Measurements from ENCODE around the gene RELB.
A peak's percentile ranks its signal among the peaks of the same experiment; 100 is the strongest.
"Not testable (repeated sequence)": the region's sequence is repeated elsewhere in the genome, so short reads cannot be mapped to it uniquely, and the experiment has no call there.

The RELB gene

GRCh38 chr19:44987148-44987675, 14.1 kb upstream of the RELB start:
- no peak for DNase-seq (ENCODE audit: low spot score)
- FAIRE-seq, result no peak

- no peak for DNase-seq (ENCODE audit: low spot score)
- no peak for FAIRE-seq
Measured at GRCh38 chr19:44988273-44988672, 13.0 kb upstream of the RELB start.

DNA sequence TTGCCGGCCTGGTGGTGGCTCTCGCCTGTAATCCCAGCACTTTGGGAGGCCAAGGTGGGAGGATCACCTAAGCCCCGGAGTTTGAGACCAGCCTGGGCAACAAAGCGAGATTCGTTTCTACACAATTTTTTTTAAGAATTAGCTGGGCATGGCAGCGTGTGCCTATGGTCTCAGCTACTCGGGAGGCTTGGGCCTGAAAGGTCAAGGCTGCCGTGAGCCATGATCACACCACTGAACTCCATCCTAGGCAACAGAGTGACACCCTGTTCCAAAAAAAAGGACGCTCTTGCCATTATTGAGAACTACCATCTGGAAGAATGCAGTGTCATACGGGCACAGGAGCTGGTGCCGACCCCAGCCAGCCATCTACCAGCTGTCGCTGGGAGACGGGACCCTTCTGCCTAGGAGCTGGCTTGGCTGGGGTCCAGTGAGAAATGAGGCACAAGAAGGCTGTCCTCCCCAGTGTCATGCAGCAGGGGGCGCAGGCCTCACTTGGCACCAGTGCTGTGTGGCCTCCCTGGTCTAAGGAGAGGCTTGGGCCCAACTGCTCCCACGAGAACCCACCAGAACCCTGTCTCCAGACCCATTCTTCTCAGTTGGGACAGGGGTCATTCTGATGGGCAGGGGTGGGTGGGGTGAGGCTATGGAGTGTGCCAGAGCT, 12.2 kb upstream of the RELB start:
- peak; percentile 11 for DNase-seq (ENCODE audit: low spot score)
- FAIRE-seq, result no peak

DNA sequence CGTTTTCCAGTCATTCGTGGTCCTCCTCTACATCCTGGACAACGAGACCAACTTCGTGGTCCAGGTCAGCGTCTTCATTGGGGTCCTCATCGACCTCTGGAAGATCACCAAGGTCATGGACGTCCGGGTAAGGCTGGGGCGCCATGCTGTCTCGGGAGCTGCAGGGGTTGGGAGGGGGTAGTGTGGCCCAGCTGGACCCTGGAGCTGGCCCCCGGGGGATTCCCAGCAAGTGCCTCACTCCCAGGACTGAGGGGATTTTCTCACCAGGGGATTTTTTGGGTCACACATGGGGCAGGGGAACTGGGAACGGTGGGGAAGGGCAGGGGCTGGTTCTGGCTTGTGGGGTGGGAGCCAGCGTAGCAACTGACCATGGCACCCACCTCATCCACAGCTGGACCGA, 10.8 kb upstream of the RELB start:
- no peak for DNase-seq (ENCODE audit: low spot score)
- FAIRE-seq, result no peak

GRCh38 chr19:44990966-44991365, 10.3 kb upstream of the RELB start:
- no peak for FAIRE-seq
- DNase-seq (ENCODE audit: low spot score), result no peak

DNA sequence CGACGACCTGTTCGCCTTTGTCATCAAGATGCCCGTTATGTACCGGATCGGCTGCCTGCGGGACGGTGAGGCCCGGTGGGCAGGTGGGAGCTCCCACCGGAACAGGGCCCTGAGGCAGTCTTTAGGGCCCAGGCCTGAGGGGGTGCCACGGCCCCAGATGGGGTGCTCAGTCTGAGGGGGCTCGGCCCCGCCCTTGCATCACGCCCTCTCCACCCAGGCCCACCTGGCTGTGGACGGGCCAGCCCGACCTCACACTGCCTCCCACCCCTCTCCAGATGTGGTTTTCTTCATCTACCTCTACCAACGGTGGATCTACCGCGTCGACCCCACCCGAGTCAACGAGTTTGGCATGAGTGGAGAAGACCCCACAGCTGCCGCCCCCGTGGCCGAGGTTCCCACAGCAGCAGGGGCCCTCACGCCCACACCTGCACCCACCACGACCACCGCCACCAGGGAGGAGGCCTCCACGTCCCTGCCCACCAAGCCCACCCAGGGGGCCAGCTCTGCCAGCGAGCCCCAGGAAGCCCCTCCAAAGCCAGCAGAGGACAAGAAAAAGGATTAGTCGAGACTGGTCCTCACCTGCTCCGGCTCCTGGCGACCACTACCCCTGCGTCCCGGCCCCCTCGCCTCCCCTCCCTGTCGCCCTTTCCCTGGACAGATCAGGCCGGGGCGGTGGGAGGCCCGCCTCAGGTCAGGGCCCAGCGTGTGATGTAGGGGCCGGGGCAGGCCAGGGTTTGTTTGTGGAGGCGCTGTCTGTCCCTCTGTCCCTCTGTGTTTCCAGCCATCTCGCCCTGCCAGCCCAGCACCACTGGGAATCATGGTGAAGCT, 8.7 kb upstream of the RELB start:
- DNase-seq (ENCODE audit: low spot score) (no peak), FAIRE-seq (no peak)

DNA sequence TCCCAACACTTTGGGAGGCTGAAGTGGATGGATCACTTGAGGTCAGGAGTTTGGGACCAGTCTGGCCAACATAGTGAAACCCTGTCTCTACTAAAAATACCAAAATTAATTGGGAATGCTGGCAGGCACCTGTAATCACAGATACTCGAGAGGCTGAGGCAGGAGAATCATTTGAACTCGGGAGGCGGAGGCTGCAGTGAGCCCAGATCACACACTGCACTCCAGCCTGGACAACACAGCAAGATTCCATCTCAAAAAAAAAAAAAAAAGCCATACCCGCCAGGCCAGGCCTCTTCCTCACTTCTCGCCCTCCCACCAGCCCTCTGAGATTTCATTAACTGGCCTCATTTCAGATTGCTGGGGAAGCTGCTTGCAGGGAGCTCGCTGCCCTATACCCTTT, 7.7 kb upstream of the RELB start:
- FAIRE-seq, result no peak

GRCh38 chr19:44993926-44994537, 7.2 kb upstream of the RELB start:
- FAIRE-seq (no peak), DNase-seq (ENCODE audit: low spot score) (no peak)

More for the DNA sequence above, 7.7 kb upstream of the RELB start:
- DNase-seq (ENCODE audit: low spot score), result no peak

- FAIRE-seq (no peak), DNase-seq (ENCODE audit: low spot score) (no peak)
Measured at GRCh38 chr19:44998025-44998424, 3.2 kb upstream of the RELB start.

GRCh38 chr19:44999131-44999925, 1.9 kb upstream of the RELB start:
- not testable (repeated sequence) for DNase-seq (ENCODE audit: low spot score); FAIRE-seq

DNA sequence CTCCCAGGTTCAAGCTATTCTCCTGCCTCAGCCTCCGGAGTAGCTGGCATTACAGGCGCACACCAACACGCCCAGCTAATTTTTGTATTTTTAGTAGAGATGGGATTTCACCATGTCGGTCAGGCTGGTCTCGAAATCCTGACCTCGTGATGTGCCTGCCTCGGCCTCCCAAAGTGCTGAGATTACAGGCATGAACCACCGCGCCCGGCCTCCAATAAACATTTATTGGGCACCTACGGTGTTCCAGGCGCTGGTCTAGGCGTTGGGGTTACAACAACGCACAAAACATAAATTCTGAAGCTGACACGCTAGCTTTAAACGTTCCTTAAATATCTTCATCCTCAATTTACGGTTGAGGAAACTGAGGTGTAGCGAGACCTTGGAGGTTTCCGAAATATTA, 599 bp upstream of the RELB start:
- not testable (repeated sequence) for DNase-seq (ENCODE audit: low spot score); FAIRE-seq

- FAIRE-seq (no peak), DNase-seq (ENCODE audit: low spot score) (no peak)
Measured at GRCh38 chr19:45003485-45003884, 2.2 kb downstream of the RELB start.

- FAIRE-seq (no peak), DNase-seq (ENCODE audit: low spot score) (no peak)
Measured at GRCh38 chr19:45005787-45006186, 4.5 kb downstream of the RELB start.

DNA sequence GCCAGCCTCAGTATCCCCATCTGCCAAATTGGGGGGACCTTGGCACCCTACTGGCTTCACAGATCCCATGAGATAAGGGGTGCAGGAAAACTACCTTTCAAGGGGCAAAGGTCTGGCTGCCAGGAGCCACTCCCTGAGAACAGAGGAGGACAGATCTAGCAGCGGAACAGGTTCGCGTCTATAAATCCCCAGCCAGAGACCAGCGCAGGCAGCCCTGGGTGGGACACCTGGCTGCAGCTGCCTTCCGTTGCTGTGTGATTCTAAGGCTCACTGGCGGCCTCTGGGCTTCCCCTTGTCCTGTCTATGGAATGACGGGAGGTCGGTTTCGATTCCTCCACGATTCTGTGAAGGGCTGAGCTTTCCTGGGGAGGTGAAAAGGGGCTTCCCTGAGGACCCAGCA, 7.3 kb downstream of the RELB start:
- no peak for FAIRE-seq
- DNase-seq (ENCODE audit: low spot score), result no peak

- FAIRE-seq (no peak), DNase-seq (ENCODE audit: low spot score) (no peak)
Measured at GRCh38 chr19:45009625-45010255, 8.5 kb downstream of the RELB start.

GRCh38 chr19:45010306-45010705, 9.0 kb downstream of the RELB start:
- no peak for FAIRE-seq
- DNase-seq (ENCODE audit: low spot score), result no peak

- no peak for DNase-seq (ENCODE audit: low spot score)
Measured at GRCh38 chr19:45011959-45012358, 10.7 kb downstream of the RELB start.

DNA sequence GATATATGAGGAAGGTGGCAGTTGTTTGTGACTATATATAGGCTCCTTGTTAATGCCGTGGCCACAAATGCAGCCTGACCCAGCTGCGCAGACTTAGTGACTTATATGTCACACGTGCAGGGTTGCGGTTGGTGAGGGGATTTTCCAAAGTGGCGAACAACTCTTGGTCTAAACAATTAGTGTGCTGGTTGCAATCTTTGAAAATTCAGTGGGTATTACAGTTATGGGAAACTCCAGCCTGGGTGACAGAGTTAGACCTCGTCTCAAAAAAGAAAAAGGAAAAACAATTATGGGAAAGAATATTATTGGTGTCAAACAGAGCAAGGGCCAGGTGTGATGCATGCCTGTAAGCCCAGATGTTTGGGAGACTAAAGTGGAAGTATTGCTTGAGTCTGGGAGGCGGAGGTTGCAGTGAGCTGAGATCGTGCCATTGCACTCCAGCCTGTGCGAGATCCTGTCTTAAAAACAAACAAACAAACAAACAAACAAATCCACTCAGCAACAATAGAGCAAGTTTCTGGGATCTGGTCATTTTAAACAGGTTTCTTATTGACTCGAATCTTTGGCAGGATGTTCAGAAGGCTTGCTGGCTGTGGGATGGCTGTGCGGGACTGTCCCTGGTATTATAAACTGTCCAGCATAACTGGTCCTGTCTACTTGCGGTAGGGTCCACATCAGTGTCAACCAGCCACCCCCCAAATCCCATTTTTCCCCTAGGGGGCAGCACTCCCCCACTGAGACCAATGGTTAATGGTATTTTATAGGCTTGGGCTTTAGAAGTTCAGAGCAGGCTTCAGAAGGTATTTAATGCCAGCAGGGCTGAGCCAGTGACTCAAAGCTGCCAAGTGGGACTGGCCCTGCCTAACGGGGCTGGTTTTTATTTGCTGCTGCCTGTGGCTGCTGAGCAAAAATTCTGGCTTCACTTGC, 15.4 kb downstream of the RELB start:
- no peak for FAIRE-seq

More at GRCh38 chr19:45011959-45012358, 10.7 kb downstream of the RELB start:
- FAIRE-seq, result no peak

GRCh38 chr19:45019187-45019586, 17.9 kb downstream of the RELB start:
- FAIRE-seq (no peak), DNase-seq (ENCODE audit: low spot score) (no peak)

More for the DNA sequence above, 15.4 kb downstream of the RELB start:
- DNase-seq (ENCODE audit: low spot score), result peak; percentile 44

DNA sequence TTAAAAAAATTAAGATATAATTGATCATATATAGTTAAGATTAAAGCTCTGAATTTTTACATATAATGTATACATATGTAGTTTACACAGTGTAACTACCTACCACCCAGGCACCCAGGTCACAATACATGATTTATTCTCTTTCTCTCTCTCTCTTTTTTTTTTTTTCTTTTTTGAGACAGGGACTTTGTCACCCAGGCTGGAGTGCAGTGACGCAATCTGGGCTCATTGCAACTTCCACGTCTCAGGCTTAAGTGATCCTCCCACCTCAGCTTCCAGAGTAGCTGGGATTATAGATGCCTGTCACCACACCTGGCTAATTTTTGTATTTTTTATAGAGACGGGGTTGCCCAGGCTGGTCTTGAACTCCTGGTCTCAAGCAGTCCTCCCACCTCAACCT, 18.8 kb downstream of the RELB start:
- FAIRE-seq, result no peak
- no peak for DNase-seq (ENCODE audit: low spot score)
